ENCODE results near the gene TMEM207. TPM values are rescaled to one million over a fixed set of nuclear protein-coding genes. Genes with fewer than 3 reads are reported as not detected.

The TMEM207 gene
- total RNA-seq, 2 donors from 2014 or later, result not detected

GRCh38 chr3:190429681-190430080 is 20.0 kb downstream of the TMEM207 start:
- no peaks in the 10 kb centered on the region for H3K36me3 ChIP-seq

DNA sequence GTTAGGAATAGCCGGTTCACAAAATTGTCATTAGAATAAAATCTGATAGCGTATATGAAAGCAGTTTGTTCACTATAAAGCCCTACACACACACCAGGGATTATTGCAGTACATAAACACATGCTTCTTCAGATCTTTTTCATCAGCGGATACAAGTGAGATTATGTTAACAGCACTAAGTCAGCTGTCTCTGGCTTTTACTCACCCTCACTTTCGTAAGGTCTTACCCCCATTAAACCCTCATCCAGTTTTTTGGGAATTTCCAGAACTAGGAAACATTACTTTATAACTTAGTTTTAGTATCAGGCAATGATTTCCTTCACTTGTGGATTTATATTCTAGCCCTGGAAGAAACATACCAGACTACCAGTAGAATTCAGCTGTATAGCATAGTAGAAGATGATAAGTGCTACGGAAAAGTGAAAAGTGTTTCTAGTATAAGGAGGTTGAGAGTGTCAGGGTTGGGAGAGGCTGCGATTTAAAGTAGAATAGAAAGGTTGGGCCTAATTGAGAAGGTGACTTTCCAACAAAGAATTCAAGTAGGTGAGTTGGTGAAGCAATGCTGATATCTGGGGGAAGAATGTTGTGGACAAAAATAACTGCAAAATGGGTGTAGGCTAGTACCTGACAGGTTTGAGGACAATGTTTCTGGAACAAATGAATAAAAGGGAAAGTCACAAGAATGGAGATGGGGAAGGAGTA is 22.7 kb downstream of the TMEM207 start:
- Histone ChIP-seq H3K9me3 (no peaks in the 10 kb centered on the region), H3K27ac (no peak overlapping the region), H3K36me3 (no peaks in the 10 kb centered on the region), H3K4me1 (ENCODE audit: control insufficient read depth in 1 of 2, low read depth in 2 of 2) (no peaks in the 10 kb centered on the region), H3K27me3 (replicated peaks; ENCODE audit: insufficient read depth) (no peaks in the 10 kb centered on the region), H3K4me3 (no peak overlapping the region)
- no peak for DNase-seq (ENCODE audit: low spot score)
- TF ChIP-seq, protein P1, sequence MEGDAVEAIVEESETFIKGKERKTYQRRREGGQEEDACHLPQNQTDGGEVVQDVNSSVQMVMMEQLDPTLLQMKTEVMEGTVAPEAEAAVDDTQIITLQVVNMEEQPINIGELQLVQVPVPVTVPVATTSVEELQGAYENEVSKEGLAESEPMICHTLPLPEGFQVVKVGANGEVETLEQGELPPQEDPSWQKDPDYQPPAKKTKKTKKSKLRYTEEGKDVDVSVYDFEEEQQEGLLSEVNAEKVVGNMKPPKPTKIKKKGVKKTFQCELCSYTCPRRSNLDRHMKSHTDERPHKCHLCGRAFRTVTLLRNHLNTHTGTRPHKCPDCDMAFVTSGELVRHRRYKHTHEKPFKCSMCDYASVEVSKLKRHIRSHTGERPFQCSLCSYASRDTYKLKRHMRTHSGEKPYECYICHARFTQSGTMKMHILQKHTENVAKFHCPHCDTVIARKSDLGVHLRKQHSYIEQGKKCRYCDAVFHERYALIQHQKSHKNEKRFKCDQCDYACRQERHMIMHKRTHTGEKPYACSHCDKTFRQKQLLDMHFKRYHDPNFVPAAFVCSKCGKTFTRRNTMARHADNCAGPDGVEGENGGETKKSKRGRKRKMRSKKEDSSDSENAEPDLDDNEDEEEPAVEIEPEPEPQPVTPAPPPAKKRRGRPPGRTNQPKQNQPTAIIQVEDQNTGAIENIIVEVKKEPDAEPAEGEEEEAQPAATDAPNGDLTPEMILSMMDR (IDR thresholded peaks at IDR 0.05), result no peak
- no peak for ATAC-seq (ENCODE audit: insufficient number of reproducible peaks, low FRiP score, low read depth)

More at GRCh38 chr3:190429681-190430080, 20.0 kb downstream of the TMEM207 start:
- Histone ChIP-seq H3K27ac (no peak overlapping the region), H3K9me3 (no peaks in the 10 kb centered on the region), H3K27me3 (replicated peaks; ENCODE audit: insufficient read depth) (no peaks in the 10 kb centered on the region), H3K4me1 (ENCODE audit: control insufficient read depth in 1 of 2, low read depth in 2 of 2) (no peaks in the 10 kb centered on the region), H3K4me3 (no peak overlapping the region)
- DNase-seq (ENCODE audit: low spot score) (no peak), ATAC-seq (ENCODE audit: insufficient number of reproducible peaks, low FRiP score, low read depth) (no peak)
- TF ChIP-seq, protein P1 (IDR thresholded peaks at IDR 0.05), result no peak

- no peak for DNase-seq (ENCODE audit: low spot score)
- H3K36me3 ChIP-seq, result no peaks in the 10 kb centered on the region
- no peak for ATAC-seq (ENCODE audit: insufficient number of reproducible peaks, low FRiP score, low read depth)
Measured at GRCh38 chr3:190425833-190426232, 23.9 kb downstream of the TMEM207 start.

DNA sequence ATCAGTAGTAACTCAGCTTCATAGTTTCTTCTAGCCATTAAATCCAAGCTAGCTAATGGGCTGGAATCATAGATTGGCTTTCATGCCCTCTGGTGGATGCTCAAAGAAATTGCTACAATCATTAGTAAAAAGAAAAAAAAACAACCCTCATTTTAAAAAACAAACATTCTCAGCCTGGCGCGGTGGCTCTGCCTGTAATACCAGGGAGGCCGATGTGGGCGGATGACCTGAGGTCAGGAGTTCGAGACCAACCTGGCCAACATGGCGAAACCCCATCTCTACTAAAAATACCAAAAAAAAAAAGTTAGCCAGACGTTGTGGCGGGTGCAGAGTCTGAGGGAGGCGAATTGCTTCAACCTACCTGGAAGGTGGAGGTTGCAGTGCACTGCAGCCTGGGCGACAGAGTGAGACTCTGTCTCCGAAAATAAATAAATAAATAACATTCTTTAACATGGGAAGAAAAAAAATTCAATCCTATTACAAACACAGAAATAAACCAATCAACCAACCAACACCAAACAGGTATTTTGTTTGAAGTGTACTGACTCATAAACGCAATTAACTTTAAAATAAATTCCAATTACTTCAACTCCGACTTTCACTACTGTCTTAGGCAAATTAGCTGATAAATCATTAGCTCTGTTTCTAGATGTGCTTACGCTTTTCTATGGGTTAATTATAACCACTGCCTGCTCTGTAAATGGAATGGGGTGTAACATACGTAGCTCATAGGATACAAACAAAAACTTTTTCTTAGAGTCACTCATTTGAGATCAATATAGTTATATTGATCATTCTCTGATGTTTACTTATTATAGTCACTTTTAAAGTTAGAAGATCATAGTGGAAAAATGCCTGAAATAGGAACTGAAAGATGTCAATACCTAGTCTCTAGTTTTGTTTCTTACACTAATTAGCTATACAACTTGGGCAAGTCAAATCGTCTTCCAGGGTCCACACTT is 24.9 kb downstream of the TMEM207 start:
- no peak for DNase-seq (ENCODE audit: low spot score)
- H3K36me3 ChIP-seq, result no peaks in the 10 kb centered on the region
- peak overlapping the region; percentile 18 for H3K4me3 ChIP-seq
- no peaks in the 10 kb centered on the region for H3K9me3 ChIP-seq
- no peaks in the 10 kb centered on the region for H3K4me1 ChIP-seq (ENCODE audit: control insufficient read depth in 1 of 2, low read depth in 2 of 2)
- TF ChIP-seq, protein P1 (IDR thresholded peaks at IDR 0.05), result peak; percentile 57
- no peak overlapping the region for H3K27ac ChIP-seq
- H3K27me3 ChIP-seq (replicated peaks; ENCODE audit: insufficient read depth), result no peaks in the 10 kb centered on the region
- ATAC-seq (ENCODE audit: insufficient number of reproducible peaks, low FRiP score, low read depth), result no peak

More at GRCh38 chr3:190425833-190426232, 23.9 kb downstream of the TMEM207 start:
- H3K4me3 ChIP-seq, result no peak overlapping the region
- no peak overlapping the region for H3K27ac ChIP-seq
- H3K4me1 ChIP-seq (ENCODE audit: control insufficient read depth in 1 of 2, low read depth in 2 of 2), result no peaks in the 10 kb centered on the region
- no peaks in the 10 kb centered on the region for H3K27me3 ChIP-seq (replicated peaks; ENCODE audit: insufficient read depth)
- TF ChIP-seq, protein P1 (IDR thresholded peaks at IDR 0.05), result no peak
- no peaks in the 10 kb centered on the region for H3K9me3 ChIP-seq

DNA sequence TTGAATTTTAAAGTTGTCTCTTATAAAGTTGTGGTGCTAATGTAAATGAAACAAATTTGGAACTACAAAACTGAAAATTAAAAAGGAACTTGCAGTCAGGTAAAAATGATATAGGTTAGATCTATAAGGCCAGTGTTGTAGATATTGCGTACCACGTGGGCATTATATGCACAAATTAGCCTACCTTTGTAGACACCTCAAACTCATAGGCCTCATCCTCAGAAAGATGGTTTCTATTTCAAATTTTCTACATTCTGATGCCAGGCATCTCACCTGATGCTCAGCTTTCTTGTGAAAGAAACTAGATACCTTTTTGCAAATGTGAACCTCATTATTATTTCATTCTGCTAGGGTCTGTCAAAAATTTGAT is 25.6 kb downstream of the TMEM207 start:
- ATAC-seq (ENCODE audit: insufficient number of reproducible peaks, low FRiP score, low read depth) (no peak), DNase-seq (ENCODE audit: low spot score) (no peak)
- no peak overlapping the region for H3K4me3 ChIP-seq
- no peaks in the 10 kb centered on the region for H3K27me3 ChIP-seq (replicated peaks; ENCODE audit: insufficient read depth)
- H3K9me3 ChIP-seq, result no peaks in the 10 kb centered on the region
- no peak overlapping the region for H3K27ac ChIP-seq
- no peaks in the 10 kb centered on the region for H3K4me1 ChIP-seq (ENCODE audit: control insufficient read depth in 1 of 2, low read depth in 2 of 2)
- H3K36me3 ChIP-seq, result no peaks in the 10 kb centered on the region
- TF ChIP-seq, protein P1 (IDR thresholded peaks at IDR 0.05), result no peak

Measured in thoracic aorta (tissue), 2 donors.